GM19043 (cell line): Measurements from ENCODE around the gene DPYSL4.

Experiments
- ATAC-seq: cut with Tn5 transposase; IDR thresholded peaks from one replicate; pipeline ENCODE4 v1.9.1; 2021; ENCODE audit warnings: low read depth; ENCODE audit not compliant: unreplicated experiment

DPYSL4 gene

DNA sequence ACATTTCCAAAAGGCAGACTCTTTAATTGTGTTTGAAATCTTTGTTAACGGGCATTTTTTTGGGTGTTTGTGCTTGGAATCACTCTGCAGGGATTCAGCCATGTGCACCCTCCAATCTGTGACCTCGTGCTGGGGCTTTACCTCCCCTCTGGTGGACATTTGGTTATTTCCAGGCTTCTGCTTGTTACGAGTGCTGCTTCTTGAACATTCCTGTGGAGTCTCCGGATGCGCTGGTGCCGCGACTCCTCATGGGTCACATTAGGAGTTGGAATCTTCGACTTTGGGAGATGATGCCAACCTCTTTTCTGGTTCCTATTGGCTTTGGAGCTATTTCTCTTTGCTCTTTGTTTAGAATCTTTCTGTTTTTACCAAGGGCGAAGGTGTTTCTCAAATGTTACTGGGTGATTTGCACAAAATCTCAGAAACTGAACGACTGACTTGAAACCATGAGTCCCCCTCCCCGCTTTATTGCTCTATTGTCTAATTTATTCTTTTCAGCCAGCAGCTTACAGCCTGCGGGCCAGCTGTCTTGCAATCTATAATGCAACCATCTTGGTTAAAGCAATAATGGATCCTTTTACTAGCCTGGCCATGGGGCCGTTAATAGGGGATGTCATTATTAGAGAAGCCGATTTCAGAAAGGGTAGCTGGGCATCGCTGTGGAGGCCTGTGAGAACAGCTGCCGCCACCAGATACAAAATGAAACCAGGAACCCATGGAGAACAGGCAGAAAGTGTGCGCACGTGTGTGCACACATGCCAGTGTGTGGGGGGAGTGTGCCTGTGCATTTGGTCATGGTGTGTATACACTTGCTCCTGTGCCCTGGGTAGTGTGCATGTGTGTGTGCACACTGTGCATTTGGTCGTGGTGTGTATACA lies 9.9 kb upstream of the DPYSL4 start:
- ATAC-seq: no peak

DNA sequence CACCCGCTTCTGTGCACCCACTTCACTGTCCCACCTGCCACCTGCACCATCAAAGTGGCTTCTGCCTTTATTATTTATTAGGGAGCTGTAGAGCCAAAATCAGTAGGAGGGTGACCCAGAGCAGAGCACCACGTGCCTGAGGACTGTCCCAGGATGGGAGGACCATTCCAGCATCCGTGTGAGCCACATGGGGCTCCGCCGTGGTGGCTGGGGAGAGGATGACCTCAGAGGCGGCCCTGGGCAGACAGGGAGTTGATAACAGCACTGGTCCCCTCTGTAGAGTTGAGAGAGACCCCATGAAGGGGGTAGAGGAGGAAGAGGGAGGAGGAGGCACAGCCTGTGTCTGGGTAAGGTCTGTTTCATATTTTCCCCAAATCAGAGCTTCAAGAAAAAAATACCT lies 8.7 kb upstream of the DPYSL4 start:
- no peak for ATAC-seq

DNA sequence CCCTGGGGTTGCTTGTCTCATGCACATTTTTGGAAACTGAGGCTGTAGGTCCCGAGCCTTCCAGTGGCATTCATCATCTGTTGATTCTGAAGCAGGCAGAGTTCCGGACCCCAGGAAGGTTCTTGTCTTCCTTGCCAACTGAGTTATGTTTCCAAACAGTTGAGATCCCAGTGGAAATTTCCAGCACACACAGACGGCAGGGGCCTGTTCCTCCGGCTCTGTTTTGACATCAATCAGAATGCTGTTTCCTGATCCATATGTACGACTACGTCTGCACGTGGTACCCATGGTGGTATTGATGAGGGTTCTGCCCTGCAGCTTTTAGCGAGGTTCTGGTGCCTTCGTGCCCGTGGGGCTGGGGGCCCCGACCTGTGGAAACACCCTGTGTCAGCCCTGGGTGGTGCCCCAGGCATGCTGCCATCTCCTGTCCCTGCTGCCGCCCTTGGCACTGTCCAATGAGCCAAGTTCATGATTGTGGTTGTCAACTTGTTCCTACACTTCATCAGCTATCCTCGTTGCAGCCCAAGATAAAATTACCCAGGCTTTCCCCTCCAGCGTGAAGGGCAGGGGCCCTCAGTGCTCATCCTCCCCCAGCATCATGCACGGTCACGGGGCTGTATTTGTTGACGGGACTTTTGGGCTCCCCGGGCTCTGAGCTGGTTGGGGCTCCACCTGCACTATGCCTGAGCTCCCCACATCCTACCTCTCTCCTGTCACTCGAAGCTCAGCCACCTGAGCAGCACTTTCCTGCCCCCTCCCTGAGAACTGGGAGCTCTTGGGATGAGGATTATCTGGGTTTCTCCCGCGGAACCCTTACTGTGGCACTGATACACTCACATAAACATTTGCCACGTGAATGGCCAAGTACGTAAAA lies 7.8 kb upstream of the DPYSL4 start:
- ATAC-seq: no peak

DNA sequence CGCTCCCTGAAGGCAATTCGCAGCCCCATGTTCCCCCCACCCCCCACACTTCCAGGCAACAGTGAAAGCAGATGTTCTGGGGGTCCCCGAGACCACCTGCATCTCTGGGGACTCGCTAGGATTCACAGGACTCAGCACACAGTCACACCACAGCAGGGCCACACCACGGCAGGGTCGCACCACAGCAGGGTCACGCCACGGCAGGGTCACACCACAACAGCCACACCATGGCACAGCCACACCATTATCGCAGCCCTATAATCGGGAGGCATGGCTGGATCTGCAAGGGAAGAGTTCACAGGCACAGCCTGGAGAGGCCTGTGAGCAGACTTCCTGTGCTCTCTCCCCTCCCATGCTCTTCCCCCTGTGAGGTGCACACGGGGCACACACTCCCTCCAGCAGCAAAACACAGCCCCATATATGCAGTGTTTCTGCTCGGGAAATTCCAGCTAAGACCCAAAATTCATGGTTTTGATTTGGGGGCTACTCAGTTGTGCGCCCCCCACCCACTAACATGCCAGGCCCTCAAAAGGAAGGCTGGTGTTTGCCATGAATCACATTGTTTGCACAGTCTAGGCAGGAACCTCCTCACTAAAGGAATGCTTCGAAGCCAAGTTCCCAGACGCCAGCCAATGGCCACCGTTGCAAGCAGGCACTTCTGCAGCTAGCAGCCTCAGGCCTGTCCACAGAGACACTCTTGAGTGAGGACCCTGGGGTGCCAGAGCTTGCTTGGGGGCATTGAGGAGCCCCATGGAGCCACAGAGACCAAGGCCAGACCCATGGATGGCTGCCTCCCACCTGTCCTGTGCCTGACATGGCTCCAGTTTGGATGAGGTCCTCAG lies 7.0 kb upstream of the DPYSL4 start:
- no peak for ATAC-seq

DNA sequence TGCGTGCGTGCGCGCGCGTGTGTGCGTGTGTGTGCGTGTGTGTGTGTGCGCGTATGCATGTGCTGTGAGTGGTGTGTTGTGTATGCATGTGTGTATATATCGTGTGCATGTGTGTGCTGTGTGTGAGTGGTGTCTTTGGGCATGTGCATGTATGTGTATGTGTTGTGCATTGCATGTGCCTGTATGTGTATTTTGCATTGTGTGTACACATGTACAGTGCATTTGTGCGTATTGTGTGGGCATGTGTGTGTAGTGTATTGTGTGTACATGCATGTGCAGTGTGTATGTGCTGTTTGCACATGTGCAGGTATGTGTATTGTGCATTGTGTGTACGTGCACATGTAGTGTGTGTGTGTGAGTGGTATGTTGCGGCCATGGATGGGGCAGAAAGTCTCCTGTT lies 6.0 kb upstream of the DPYSL4 start:
- ATAC-seq: no peak

DNA sequence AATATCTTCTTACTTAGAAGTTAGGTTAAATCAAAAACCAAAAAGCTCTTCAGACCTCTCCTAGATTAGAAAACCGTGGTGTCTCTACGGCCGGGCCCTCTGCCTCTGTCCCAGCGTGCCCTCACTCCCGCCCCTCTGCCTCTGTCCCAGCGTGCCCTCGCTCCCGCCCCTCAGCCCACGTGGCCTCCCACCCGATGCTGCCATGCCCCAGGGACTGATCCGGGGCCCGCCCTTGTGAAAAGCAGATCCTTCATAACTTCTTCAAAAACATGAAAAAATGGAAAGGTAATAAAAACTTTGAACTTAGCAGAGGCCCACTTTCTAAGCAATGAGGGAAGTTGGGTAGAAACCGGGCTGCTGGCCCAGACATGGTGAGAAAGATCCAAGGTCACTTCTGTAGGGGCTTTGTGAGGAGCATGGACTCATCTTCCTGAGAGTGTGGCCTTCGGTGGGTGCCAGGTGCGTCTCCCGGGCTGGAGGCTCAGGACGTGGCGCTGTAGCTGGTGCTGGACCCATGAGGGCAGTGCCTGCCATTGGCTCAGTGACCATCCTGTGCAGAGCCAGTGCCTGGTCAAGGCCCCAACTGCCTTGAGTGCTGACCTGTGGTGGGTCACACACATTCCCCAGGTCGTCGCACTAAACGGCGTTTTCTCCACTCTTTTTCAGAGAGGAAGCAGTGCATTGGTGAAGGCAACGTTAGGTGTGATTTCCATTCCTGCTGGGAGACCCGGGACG lies 4.9 kb upstream of the DPYSL4 start:
- ATAC-seq: no peak

DNA sequence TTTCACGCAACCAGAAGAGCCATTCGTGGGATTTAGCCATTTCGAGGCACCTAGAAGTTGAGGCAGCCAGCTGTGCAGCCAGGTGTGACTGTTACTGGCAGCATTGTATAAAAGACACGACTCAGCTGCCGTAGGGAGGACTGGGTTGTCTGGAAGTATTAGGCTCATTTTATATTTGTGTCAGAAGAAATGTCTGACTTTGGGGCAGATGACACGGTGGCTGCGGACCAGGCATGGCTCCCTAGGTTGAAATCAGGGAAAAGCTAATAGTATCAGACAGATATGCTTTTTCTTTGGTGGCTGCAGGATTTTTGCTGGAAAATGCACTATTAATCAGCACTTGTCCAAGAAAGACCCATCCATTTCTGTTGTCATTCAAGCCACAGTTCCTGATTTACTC lies 4.2 kb upstream of the DPYSL4 start:
- no peak for ATAC-seq

DNA sequence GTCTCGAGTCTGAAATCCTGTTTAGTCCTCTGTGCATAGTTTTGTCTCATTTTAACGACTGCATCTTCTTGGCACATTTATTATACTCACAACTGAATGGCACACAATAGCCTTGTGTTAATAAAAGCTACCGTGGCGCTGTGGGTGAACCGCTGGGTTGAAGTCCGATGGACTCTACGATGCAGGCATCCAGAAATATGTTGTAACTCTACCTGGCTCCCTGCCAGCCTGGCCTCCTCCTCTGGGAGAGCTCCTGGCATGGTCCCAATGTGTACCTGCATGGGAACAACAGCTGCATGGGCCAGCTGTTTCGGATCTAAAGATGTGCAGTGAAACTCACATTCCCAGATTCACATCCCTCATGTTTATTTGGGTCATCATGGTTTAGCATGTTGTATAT lies 3.7 kb upstream of the DPYSL4 start:
- no peak for ATAC-seq

DNA sequence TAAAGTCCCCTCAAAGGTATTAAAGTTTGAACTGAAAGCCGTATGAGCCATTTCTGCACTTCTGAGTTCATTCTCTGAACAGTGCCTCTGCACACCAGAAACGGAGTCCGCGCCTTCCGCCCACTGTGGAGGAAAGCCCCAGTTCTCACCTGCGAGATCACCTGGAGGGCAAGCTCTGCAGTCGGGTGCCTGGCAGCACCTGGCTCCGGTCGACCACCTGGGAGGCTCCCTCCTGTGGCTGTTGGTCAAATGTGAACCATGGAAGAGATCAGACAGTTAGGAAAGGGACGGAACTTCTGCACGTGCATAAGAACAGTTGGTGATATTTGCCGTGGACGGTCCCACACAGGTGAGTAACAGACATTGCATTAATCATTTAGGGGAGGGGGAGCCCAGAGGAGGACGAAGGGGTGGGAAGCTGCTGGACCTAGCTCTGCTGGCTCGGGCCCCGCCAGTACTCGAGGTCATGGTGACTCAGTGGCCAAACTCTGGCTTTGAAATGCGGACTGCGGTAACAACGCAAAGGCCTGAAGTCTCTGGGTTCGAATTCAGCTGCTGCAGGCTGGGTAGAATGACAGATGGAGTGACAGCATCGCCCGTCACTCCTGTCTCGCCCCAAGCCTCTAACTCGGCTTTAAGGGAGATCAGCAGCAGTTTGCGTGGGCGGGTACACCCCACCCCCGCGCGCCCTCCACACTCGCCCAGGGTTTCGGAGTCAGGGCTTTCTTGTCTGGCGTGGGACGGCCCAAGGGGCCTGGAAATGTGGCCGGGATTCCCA lies 1.7 kb upstream of the DPYSL4 start:
- no peak for ATAC-seq

DNA sequence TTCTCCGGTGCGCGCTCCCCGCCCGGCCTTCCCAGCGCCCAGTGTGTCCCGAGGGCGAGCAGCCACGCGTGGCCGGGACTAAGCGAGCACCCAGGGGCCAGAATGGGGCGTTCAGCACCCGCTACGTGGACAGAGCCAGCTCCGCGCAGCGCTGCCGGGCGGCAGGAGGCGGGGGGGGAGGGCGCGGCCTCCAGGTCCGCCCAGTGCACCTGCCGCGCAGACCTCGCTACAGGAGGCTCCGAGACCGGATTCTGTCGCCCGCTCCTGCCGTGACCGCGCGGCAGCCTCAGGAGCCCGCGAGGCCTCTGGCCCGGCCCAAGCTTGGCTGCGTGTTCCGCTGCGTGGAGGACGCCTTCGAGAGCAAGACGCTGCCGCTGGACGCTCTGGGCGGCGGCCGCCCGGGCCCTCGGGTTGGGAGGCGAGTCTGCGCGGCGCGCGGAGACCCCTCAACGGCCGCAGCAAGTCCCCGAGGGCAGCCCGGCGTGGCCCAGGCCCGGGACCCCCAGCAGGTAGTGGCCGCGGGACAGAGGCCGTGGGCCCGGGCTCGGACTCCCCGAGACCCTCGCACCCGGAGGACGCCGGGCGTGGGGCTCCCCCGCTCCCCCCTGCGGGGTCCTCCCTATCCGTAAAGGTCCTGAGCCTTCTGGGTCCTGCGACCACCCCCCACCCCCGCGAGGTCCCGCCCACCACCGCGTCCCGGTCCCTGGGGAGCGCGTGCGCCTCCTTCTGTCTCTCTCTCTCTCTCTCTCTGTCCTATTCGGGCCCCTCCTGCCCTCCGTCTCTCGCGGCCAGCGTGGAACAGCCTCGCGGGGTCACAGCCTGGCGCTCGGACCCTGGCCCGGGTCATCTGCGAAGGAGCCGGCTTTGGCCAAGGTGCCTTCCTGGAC lies 904 bp upstream of the DPYSL4 start:
- no peak for ATAC-seq

DNA sequence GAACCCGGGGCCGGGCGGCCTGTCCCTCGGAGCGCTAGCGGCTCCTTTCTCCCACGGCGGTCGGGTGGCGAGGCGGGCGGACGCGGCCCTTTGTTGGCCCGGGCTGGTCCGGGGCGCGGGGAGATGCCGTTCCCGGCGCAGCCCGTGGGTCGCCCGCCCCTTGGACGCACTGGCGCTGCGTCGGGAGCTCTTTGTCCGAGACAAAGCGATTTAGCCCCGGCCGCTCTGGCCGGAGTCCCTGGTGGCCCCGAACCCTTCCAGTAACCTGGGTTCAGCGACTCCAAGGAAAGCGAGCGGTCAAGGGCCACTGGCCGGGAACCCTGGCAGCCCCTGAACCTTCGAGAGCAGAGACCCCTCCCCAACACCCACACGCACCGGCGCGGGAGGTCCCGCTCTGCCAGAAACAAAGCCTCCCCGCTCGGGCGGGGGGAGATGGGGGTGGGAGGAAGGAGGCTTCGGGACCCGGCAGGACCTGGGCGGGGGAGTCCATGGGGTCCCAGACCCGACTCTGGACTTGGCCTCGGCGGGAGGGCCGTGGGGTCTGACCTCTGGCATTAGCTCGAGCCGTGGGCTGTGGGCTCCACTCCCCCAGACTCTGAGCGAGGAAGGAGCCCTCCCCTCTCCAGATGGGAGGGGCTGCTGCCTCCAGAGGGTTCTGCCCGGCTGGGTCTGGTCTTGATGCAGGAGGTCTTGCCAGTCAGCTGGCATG lies 836 bp downstream of the DPYSL4 start:
- ATAC-seq: no peak

DNA sequence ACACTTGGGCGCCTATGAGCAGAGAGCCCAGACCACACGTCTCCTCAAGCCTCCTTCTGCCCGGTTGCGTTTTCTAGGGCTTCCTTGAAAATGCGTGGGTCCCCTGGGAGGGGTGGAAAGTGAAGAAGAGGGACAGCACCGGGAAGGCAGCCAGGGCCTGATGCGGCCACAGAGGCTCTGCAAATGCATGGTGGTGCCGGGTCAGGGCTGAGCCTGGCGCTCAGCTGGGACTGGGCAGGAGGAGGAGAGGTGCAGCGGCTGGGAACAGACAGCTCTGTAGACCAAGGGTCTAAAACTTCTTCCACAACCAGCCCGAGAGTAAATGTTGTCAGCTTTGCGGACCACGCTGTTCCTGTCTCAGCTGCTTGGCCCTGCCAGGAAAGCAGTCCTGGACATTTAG lies 1.6 kb downstream of the DPYSL4 start:
- no peak for ATAC-seq

DNA sequence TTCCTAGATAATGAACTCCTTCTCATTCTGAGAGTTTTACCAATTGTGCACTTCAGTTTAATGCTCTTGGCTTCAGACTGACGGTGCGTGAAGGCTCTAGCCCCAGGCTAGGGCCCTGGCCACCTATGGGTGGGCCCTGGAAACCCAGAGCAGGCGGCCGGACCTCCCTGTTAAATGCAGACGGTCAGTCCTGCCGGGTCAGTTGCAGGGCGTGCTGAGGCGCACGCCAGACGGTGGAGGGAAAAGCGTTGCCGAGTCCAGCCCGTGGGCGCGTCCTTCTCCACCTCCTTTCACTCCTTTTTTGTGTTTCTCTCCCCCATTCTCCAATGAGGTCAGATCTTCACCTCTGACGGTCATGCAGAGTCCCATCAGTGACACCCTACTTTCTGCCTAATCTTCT lies 2.3 kb downstream of the DPYSL4 start:
- ATAC-seq: no peak

DNA sequence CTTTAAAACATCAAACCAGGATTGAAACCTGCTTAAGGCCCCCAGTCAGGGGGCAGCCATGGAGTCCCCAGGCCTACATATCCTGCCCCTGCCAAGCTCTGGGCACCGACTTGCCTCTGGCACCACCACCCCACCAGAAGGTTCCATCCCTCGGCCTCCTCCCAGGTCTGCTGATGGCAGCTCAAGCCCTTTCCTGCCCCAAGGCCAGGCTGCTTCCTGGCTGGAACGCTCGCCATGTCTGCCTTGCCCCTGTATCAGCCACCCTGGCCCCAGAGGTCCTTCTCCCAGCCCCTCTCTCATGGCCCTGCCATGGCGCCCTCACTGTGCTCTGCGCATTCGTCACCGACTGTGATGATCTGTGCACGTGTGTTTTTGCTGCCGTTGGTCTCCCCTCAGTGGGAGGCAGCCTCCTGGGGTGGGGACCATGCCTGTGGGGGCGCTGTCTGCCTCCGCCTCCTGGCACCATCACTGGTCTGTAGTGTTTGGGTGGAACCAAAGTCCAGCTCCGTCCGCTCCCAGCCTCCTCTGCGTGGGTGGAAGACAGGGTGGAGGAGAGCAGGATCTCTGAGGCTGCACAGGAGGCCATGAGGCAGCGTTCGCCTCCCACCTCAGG lies 3.2 kb downstream of the DPYSL4 start:
- ATAC-seq: no peak

DNA sequence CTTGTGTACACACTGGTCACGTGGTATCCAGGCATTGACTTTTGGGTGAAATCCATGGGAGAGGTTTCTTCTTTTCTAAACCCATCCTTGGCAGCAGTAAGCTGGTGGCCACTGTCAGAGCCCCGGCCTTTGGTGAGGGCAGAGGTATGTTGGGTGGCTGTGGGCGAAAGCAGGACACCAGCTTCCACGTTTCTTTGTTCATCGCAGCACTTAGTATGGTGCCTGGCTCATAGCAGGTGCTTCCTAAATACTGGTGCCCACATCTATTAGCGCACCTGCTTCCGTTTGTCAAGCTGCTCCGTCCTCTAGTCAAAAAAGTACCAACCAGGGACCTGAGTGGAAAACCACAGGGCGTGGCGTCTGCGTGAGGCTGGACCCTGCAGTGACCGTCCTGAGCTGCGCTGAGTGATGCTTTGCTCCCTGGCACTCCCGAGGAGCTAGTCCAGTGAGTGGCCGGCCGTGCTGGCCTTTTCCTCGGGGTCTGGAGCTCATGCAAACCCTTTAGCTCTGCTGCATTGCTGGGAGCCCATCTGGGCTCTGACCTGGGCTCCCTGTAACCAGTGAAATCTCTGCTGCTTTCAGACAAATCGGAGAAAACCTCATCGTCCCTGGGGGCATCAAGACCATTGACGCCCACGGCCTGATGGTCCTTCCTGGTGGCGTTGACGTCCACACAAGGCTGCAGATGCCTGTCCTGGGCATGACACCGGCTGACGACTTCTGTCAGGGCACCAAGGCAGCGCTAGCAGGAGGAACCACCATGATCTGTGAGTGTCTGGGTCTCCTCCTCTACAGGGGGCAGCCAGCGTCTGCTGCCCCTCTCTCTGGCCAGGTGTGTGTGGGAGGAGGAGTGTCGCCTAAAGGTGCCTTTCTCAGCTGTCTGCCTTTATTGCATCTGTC lies 5.6 kb downstream of the DPYSL4 start:
- ATAC-seq: no peak

DNA sequence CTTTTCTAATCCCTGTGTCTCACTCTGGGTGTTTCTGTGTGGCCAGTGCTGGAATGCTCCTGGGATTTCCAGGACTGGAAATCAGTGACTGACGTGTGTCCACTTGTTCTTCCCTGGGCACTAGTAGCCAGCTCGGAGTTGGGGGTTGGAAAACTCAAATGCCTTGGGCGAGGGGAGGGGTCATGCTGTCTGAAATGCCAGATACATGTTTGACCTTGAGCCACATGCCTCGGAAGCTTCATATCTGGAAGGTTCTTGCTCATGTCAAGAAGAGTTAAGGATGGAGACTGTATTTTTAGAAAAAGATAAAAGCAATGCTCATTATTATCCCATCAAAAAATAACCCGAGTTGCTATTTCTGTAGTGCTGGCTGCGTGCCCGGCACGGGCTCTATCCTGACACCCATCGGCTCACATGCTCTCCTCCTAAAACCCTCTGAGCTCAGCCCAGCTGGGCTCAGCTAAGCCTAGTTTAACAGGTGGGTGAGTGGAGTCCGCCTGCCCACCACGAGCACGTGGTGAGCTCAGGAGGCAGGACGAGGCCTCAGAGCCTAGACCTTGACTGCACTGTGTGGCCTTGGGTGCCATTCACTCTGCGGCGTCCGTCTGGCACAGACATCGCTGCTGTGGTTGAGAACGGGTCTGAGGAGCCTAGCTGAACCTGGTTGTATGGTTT lies 6.4 kb downstream of the DPYSL4 start:
- ATAC-seq: no peak
